ENCODE measurements around the gene CLIC4.
"Not testable (repeated sequence)": the region's sequence is repeated elsewhere in the genome, so short reads cannot be mapped to it uniquely, and the experiment has no call there.

Gene CLIC4

DNA sequence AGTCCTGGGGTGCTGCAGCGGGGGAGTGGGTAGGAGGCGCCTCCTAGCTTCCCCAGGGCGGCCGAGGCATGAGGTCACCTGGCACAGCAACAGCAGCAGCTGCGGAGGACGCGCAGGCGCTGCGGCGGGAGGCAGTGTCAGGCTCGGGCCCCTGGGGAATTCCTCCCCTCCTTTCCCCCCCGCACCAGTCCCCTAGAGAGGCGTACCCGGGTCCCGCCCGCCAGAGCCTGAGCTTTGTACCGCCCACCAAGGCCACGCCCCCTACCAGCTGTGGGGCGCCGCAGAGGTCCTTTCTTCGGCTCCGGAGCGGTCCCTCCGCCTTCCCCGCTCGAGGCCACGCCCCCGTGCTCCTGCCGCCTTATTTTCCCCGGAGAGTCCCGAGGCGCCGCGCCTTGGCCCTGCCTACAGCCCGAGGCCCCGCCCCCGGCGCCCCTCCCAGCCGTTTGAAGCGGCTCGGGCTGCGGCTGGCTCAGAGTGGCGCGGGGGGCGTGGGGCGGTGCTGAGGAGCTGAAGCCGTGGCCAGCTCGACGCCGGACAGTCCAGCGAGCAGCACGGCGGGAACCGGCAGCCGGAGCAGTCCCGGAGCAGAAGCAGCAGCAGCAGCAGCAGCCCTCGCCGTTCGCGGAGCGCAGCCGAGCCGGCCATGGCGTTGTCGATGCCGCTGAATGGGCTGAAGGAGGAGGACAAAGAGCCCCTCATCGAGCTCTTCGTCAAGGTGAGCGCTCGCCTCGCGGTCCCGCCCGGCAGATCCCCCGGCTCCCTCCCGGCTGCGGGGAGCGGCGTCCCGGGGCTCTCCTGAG lies at the start of gene CLIC4:
CLIC4 (plus strand) TSS at position 537 of the 800 bp plus-strand sequence; CDS start at position 644, 107 bp downstream.
- peak; percentile 99 for DNase-seq

DNA sequence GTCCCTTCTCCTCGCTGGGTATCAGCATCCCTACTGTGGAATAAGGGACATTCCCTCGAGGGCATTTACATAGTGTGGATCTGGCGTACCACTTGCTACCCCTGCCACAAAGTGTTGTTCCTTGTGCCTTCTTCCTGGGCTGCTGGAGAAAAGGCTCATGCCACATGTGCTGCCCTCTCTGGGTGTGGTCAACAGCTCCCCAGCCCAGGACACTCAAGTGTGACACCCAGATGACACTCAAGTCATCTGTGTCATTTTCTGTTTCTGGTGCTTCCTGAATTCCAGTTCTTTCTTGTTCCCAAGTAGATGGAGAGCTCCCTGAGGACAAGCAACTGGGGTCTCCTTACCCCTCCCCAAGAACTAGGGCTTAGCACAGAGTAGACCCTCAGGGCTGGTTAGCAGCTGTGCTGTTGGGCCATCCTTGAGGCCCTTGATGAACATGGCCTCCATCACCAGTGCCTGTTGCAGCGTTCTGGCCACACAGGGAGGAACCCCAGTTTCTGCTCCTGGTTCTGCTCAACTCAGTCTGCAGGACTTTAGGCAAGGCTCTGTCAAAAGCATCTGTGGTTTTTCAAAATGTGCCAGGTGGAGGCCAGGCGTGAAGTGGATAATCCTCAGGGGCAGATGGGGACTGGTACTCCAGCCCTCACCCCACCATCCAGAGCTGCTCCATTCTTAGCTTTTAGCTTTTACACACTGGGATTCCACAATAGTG lies 49.0 kb upstream of the CLIC4 start:
- DNase-seq = no peak

DNA sequence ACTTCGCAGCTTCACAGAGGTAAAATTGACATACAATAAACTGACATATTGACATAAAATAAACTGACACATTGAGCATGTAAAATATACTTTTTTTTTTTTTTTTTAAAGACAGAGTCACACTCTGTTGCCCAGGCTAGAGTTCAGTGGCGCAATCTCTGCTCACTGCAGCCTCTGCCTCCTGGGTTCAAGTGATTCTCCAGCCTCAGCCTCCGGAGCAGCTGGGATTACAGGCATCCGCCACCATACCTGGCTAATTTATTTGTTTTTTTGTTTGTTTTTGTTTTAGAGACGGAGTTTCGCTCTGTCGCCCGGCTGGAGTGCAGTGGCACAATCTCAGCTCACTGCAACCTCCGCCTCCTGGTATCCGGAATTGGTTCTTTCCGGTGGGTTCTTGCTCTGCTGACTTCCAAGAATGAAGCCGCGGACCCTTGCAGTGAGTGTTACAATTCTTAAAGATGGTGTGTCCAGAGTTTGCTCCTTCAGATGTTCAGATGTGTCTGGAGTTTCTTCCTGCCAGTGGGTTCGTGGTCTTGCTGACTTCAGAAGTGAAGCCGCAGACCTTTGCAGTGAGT lies 48.4 kb upstream of the CLIC4 start:
- DNase-seq = no peak

DNA sequence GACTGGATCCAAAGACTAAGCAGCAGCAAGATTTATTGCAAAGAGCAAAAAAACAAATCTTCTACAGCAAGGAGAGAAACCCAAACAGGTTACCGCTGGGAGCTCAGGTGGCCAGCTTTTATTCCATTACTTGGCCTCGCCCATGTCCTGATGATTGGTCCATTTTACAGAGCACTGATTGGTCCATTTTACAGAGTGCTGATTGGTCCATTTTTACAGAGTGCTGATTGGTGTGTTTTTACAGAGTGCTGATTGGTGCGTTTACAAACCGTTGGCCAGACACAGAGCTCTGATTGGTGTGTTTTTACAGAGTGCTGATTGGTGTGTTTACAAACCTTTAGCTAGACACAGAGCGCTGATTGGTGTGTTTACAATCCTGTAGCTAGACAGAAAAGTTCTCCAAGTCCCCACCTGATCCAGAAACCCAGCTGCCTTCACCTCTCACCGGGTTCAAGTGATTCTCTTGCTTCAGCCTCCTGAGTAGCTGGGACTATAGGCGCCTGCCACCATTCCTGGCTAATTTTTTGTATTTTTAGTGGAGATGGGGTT lies 47.7 kb upstream of the CLIC4 start:
- DNase-seq = not testable (repeated sequence)

DNA sequence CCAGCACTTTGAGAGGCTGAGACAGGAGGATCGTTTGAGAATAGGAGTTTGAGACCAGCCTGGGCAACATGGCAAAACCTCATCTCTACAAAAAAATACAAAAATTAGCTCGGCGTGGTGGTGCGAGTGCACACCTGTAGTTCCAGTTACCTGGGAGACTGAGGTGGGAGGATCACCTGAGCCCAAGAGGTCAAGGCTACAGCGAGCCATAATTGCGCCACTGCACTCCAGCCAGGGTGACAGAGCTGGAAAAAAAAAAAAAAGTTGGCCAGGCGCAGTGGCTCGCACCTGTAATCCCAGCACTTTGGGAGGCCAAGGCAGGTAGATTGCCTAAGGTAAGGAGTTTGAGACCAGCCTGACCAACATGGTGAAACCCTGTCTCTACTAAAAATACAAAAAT lies 46.9 kb upstream of the CLIC4 start:
- DNase-seq = not testable (repeated sequence)

DNA sequence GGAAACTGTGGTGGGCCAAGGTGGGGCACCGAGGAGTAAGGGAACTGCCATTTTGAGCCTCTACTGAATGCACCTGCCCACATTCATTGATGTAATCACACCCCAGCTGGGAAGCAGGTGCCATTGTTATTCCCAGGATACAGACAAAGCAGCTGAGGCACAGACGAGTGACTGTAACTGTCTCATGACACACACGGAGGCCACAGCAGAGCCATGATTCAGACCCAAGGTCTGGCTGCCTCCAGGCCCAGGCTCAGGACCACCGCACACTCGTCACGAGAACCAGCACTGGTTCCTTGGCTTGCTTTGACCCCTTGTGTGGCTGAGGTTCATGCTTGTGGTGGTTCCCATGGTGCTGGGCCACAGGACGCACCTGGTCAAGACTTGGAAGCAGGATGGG lies 45.6 kb upstream of the CLIC4 start:
- no peak for DNase-seq

DNA sequence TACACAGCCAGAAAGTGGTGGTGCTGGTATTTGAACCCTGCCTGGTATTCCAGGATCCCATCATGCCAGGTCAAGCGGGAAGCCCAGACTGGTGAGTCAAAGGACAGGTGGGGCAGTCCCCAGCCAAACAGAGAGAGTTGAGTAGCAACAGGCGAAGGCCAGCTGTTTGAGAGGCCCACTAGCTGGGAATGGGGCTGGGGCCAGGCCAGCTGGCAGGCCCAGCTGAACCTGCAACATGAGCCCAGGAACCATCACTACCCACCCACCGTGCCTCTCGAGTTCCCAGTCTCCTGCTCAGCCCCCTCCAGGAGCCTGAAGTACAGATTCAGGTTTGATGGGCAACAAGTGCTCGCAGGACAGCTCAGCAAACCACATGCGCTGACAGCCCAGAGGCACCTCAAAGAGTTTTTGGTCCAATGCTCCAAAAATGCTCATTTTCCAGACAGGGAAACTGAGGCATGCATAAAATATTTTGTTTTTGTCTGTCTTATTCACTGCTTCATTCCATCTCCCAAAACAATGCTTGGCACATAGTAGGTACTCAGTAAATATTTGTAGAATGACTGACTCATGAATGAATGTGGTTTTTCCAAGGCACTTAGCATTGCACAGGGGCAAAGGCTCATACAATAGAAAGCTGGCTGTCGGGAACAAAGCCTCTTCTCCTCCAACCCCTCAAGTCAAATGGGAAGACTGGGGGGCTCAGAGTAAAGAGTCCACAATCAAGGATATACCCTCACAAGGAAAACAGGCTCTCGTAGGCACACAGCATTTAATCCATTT lies 42.5 kb upstream of the CLIC4 start:
- no peak for DNase-seq

DNA sequence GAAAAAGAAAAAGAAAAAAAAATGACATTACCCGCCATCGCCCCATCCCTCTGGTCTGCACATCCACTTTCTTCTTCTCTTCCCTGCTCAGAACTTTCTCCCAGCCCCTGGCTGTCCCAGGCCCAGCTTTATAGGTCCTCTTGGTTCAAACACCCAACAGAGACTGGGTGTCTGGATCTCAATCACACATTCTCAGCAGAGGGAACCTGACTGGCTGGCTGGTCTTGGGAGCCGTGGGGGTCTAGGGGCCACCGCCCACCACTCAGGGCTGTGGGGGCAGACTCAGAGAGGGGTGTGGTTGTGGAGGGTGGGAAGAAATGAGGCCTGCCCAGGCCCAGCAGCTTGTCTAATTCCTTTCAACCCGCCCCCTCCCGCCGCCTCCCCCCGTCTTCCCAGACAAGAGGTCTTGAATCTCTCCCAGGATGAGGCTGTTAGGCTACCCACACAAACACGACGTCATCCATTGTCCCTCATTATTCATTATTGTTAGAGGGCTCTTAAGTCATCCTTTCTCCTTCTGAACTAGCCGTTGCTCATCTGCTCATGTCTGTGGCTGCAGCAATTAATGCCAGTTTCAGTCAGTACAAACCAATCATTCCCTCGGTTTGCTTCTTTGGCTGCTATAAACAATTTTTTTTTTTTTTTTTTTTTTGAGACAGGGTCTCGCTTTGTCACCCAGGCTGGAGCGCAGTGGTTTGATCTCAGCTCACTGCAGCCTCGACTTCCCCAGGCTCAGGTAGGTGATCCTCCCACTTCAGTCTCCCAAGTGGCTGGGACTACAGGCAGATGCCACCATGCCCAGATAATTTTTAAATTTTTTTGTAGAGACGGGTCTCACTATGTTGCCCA lies 40.6 kb upstream of the CLIC4 start:
- DNase-seq = no peak

DNA sequence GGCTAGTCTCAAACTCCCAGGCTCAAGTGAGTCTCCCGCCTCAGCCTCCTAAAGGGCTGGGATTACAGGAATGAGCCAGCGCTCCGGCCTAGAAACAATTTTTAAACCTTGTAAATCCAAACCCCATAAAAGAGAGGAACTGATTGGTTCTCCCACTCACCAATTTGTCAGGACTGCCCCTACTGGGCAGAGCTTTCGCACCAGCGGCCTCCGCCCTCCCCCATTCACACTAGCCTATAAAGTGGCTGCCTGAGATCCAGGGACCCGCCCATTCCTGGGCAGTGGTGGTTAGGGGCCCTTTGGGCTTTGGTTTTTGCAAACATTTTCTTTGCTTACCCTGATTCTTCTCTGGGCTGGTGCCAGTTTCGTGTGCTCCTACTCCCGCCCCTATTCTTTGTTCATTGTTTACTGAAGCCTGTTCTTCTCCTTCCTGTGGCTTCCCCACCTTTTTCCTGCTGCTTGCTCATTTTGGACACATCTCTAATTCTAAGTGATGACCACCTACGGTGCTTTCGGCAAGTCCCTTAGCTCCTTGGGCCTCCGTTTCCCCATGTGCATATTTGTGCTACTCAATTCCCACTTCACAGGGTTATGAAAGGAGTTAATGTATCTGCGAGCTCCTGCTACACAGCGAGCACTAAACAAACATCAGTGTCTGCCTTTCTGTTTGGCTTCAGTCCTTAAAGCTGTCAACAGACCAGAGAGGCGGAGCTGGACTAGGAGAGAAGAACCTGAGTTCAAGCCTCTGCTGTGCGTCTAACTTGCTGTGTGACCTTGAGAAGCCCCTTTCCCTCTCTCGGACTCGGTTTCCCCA lies 39.8 kb upstream of the CLIC4 start:
- DNase-seq = peak; percentile 32

DNA sequence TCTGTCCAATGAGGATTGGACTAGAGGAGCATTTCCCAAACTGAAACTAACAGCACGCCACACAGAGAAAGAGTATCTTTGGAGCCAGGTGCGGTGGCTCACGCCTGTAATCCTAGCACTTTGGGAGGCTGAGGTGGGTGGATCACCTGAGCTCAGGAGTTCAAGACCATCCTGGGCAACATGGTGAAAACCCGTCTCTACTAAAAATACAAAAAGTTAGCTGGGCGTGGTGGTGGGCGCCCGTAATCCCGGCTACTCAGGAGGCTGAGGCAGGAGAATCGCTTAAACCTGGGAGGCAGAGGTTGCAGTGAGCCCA lies 39.2 kb upstream of the CLIC4 start:
- DNase-seq = not testable (repeated sequence)

DNA sequence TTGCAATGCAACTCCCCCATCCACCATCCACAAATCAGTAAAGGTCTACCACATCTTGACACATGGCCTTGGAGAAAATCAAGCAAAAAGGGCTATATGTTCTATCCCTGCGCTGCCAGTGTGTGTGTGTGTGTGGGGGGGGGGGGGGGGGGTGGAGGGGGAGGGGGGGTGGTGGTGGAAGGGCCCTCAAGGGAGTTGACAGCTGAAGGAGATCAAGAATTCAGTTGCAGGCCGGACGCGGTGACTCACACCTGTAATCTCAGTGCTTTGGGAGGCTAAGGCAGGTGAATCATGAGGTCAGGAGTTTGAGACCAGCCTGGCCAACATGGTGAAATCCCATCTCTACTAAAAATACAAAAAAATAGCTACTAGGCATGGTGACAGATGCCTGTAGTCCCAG lies 37.6 kb upstream of the CLIC4 start:
- no peak for DNase-seq

DNA sequence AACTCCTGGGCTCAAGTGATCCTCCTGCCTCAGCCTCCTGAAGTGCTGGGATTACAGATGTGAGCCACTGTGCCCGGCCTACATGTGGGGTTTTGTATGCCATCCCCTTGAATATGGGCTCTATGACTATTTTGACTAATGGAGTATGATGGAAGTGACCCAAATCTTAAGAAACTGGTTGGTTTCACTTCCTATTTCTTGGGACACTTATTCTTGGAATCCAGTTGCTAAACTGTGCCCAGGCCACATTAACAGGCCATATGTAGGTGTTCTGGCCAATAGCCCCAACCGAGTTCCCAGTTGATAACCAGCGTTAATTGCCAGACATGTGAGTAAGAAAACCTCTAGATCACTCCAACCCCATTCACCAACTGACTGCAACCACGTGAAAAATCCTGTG lies 36.3 kb upstream of the CLIC4 start:
- DNase-seq = no peak

DNA sequence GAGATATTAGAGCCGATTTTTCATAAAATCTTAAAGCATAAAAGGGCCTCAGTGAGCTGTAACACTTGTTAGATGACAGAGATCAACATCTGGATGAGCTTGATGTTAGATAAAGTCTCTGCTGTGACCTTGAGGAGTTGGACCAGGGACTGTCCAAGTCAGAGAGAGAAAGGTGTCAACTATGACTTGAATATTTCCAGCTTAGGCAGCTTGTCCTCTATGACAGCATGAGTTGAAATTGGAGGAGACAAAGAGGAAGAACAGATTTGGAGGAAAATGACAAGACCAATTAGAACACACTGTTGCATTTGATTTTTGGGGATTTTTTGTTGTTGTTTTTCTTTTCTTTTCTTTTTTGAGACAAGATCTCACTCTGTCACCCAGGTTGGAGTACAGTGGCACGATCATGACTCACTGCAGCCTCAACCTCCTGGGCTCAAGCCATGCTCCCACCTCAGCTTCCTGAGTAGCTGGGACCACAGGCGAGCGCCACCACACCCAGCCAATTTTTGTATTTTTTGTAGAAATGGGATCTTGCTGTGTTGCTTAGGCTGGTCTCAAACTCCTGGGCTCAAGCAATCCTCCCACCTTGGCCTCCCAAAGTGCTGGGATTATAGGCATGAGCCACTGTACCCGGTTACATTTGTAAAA lies 35.3 kb upstream of the CLIC4 start:
- DNase-seq = no peak

DNA sequence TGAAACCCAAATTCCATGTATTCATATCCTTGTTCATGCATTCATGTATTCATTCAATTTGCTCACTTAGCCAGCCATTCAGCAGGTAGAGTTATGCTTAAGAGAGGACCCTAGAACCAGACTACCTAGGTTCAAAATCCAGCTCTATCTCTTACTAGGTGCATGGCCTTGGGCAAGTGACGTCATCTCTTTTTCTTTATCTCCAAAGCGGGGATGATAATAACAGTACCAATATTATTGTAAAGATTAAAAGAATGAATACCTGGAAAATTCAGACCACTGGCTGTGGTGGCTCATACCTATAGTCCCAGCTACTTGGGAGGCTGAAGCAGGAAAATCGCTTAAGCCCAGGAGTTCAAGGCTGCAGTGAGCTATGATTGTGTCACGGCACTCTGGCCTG lies 33.9 kb upstream of the CLIC4 start:
- no peak for DNase-seq

DNA sequence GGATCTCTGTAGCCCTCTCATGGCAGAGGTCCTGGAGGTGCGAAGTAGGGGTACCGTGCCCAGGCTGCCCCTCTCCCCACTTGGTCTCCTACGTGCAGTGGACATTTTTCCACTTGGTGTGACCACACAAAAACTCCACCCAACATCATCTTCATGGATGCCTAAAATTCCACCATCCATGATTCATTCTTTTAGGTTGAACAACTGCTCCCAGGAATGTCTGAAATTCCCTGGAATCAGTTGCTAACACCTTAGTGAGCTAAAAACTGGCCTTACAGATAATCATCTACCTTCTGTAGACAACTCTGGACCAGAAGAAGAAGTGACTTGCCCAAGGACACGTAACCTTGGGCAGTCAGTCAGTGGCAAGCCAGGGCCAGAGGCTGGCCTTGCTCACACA lies 32.1 kb upstream of the CLIC4 start:
- no peak for DNase-seq

DNA sequence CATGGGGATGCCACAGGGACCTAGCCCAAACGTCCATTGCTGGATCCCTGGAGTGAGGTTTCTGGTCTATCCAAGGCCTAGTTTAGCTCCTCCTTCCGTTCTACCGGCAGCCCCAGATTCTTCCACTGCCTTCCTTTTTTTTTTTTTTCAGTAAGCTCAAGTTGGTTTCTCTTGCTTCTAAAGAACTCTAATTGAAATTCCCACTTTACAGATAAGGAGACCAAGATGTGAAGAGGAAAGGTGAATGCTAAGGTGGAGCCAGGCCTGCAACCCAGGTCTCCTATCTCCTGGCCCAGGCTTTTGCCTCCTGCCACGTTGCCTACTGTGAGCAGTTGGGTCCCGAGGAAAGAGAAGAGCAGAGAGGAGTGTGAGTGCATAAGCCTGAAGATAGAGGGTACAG lies 31.5 kb upstream of the CLIC4 start:
- no peak for DNase-seq

DNA sequence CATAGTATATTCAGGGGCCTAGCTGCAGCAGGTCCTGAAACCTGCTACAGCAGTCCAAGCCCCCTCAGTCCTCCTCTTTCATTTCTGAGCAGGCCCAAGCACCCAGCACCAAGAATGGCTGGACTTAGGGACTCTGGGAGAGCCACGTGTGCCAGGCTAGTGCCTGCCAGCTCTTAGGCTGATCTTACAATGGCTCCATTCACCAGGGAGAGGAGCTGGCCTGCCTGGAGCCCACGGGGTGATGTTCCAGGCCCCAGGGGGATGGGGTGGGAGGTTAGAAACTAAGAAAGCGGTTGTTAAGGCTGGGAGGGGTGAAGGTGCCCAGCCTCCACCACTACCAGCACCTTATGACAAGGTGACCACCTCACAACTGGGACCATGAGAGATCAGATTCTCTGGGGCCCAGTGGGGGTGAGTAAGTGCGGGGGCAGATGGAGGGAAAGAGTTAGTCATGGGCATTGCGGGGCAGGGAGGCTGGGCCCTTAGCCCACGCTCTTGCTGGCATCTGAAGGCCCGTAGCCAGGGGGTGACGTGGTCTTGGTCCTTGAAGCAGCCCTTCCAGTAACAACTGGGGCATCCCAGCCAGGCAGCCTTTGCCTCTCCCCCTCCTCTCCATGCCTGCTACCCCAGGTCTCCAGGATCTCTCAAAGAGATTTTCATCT lies 30.3 kb upstream of the CLIC4 start:
- DNase-seq = no peak

DNA sequence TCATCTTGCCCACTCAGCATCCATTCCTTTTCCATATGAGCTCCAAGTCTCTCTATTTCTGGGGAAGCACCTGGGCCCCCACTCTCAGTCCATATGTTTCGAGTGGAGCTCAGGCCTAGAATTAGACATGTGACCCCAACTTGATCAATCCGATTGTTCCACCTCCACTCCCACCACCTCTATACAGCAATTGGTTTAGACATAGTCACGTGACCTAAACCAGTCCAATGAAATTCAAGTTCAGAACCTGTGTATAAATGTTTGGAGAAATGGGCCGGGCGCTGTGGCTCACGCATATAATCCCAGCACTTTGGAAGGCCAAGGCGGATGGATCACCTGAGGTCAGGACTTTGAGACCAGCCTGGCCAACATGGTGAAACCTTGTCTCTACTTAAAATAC lies 29.6 kb upstream of the CLIC4 start:
- no peak for DNase-seq

DNA sequence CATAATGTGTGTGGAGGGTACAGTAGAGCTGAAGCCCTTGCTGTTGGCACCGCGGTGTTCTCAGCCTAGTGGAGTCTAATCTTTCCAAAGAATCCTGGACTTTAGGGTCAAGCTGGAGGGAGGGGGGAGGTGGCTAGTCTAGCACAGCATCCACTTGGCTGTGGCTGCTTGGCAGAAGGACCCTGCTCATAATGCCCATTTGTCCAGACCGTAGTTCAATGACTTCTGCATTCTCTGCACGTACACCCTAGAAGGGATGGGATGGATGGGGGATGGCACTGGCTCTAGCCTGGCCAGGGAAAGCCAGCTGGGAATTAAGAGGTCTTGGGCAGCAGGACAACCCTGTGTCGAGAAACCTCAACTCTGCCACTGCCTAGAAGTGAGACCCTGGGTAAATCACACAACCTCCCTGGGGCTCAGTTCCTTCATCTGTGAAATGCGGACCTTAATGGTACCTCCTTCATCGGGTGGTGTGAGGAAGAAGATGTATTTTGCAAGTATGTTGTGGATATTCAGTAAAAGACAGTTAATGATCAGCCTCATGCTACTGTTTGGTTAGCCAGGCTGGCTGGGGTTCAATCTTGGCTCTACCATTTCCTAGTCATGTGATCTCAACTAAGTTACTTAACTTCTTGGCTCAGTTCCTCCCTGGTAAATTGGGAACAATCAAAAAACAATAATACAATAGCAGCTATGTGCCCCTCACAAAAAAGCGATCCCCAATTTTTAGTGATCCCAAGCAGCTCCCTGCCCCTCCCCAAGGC lies 27.2 kb upstream of the CLIC4 start:
- no peak for DNase-seq
